Astrocyte of the spinal cord (primary cell): ENCODE results near the gene PARD3B.

Experiments used
- DNase-seq: peaks from one replicate; pipeline ENCODE4 v3.0.0; 2011; ENCODE audit warnings: low read depth, low spot score
- H3K4me3 ChIP-seq: 2 replicates; pipeline ENCODE4 v1.5.1; 2011; ENCODE audit warnings: low read depth, mild to moderate bottlenecking, low read length, moderate library complexity
- in situ Hi-C: cut with HindIII; loops from 2 replicates; pipeline ENCODE4 v1.10.0; 2017; ENCODE audit warnings: low sequenced_read_pairs
- TF ChIP-seq, protein P1 (sequence below): IDR thresholded peaks from 2 replicates; pipeline ENCODE4 v1.5.1; 2012; ENCODE audit warnings: low read depth, mild to moderate bottlenecking, low read length, inconsistent platforms

Gene PARD3B

DNA sequence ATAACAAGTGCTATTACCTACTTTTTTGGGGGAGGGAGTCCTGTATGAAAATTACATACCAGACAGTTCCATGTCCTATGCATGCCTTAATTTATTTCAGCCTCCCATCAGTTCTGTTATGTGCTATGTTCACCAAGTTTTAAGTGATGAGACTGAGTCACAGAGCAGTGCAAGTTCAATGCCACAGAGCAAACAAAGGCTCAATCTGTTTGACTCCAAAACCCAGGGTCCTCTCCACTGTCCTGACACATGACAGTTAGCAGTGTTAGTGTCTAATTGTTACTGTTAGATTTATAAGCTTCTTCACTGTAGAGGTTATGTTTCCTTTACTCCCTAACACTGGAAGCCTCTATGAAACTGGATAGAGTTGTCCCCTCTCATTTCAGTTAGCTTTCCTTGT lies 498.0 kb downstream of the PARD3B start:
- no peak overlapping the region for H3K4me3 ChIP-seq
- in situ Hi-C loops: no loop called here
- DNase-seq: no peak
- TF ChIP-seq, protein P1, sequence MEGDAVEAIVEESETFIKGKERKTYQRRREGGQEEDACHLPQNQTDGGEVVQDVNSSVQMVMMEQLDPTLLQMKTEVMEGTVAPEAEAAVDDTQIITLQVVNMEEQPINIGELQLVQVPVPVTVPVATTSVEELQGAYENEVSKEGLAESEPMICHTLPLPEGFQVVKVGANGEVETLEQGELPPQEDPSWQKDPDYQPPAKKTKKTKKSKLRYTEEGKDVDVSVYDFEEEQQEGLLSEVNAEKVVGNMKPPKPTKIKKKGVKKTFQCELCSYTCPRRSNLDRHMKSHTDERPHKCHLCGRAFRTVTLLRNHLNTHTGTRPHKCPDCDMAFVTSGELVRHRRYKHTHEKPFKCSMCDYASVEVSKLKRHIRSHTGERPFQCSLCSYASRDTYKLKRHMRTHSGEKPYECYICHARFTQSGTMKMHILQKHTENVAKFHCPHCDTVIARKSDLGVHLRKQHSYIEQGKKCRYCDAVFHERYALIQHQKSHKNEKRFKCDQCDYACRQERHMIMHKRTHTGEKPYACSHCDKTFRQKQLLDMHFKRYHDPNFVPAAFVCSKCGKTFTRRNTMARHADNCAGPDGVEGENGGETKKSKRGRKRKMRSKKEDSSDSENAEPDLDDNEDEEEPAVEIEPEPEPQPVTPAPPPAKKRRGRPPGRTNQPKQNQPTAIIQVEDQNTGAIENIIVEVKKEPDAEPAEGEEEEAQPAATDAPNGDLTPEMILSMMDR: no peak

DNA sequence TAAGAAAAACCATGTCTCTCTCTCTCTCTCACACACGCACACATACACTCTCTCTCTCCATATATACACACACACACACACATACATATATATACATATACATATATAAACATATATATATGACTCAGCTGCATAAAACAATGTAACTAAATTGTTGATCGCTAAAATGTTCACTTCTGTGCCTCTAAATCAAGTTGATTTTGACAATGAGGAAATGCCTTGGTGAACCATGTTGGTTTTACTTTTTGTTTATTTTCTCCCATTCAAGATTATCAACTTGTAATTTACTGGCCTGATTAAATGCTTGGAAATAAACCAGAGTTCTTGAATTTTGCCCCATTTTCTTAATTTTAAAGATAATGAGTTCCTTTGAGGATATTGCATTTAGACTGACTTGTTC lies 500.4 kb downstream of the PARD3B start:
- TF ChIP-seq, protein P1: no peak
- in situ Hi-C loops: no loop called here

DNA sequence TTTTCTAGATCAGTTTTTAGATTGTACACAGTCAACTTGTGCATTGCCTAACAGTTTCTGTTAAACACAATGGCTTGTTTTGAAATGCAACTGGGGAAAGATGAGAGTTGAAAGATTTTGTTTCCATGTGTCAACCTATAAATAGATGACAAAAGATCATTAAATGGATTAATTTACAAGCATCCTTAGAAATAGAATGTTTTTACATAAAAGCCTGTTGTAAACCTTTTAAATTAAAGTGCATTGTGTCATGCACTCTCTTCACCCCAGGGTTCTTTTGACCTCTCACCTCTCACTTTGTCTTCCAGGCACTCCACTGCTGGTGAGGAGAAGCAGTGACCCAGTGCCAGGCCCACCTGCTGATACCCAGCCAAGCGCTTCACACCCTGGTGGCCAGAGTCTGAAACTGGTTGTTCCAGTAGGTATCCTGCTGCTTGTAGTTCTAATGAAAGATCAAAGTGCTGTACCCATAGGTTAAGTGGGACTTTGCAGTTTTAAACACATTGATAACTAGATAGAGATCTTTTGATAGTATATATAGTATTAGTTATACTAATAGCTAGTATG lies 502.1 kb downstream of the PARD3B start:
- no peak for DNase-seq
- no peak overlapping the region for H3K4me3 ChIP-seq
- in situ Hi-C loops: no loop called here
- TF ChIP-seq, protein P1: no peak

More for the DNA sequence above, 500.4 kb downstream of the PARD3B start:
- no peak overlapping the region for H3K4me3 ChIP-seq
- DNase-seq: no peak

DNA sequence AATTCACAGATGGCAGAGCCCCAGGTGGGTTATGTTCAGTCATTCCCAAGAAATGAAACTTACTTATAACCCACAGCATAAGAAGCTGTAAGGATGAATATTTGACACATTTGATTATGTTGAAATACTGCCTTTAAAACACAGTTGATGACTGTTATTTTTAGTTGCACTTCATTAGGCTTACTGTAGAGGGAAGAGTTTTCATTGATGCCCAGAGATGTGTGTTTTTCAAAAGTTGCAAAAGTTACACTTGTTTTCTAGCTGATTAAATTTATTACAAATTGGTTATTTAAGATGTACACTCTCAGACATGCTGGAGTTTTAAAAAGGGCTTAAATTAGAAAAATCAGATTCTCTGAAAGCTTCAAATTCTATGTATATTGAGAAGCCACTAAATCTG lies 506.1 kb downstream of the PARD3B start:
- DNase-seq: no peak
- no peak overlapping the region for H3K4me3 ChIP-seq
- in situ Hi-C loops: no loop called here
- TF ChIP-seq, protein P1: peak; percentile 49

DNA sequence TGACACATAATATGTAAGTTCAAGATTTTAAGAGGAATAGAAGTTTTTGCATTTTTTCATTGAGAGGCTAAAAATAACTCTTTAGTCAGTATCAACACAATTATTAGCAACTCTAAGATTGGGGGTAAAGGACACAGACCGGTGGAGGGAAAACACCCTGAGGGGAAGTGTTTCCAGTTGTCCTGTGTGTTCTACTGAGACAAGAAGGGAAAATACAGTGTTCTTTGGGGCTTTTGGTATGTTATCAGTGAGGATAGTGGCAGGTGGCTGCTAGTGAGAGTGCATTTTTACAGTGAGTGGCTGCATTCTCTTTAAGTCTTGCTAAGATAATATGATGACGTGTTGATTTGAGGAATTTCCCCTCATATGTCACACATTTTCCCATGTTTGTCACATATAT lies 507.5 kb downstream of the PARD3B start:
- TF ChIP-seq, protein P1: no peak
- in situ Hi-C loops: no loop called here
- DNase-seq: no peak
- no peak overlapping the region for H3K4me3 ChIP-seq

DNA sequence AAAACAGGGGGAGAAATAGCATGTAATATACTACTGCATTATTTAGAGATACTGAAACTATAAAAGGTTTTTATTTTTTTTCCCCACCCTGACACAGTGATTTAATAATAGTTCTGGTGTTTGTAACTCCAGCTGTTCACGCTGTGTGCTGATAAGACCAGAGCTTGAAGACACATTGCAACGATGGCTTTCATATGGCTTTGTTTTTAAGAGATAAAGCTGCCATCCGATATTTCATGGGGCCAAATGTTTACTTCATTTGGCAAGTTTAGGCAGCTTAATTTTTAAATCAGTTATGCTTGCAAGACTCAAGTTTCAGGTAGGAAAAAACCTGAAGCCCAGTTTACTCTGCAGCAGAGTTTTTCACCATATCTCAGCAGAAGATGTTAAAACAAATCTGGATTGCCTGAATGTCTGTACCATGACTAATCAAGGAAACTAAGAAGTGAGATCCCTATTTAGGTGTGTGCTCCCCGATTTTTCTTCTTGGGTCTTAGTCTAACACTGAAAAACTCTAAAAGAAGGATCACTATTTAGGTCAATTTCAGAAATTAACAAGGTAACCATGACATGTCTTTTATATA lies 508.6 kb downstream of the PARD3B start:
- H3K4me3 ChIP-seq: no peak overlapping the region
- no peak for DNase-seq
- TF ChIP-seq, protein P1: no peak
- in situ Hi-C loops: no loop called here
